K562 (cell line): ENCODE data around the gene FES. TPM values are rescaled to one million over a fixed set of nuclear protein-coding genes. Genes with fewer than 3 reads are reported as not detected.
A peak's percentile ranks its signal among the peaks of the same experiment; 100 is the strongest.

ENCODE experiments used
- ATAC-seq: fragments of 200-7000 bp; cut with Tn5 transposase; 3 replicates; pipeline ENCODE4 v1.9.1; 2020; ENCODE audit warnings: moderate library complexity
- BruUV-seq: library from RNA; stranded (reverse); fragments of 400-500 nt; replicated peaks from 2 replicates; lab custom pipeline; 2021; lab: Mats Ljungman, UMichigan
- CTCF ChIA-PET: fragments of 300-600 bp; formaldehyde crosslinking; extraction: SDS; loops from one replicate; lab custom pipeline; 2021; ENCODE audit warnings: low intra/inter-chr PET ratio; lab: Yijun Ruan, JAX
- POLR2A ChIA-PET: fragments of 300-600, 350-650 bp; sonication (Branson Sonifier 250); formaldehyde crosslinking; extraction: SDS; loops from one replicate; lab custom pipeline; 2021; ENCODE audit warnings: antibody characterized with exemption, inconsistent platforms; lab: Yijun Ruan, JAX
- DNase-seq, 4 experiments: peaks; one replicate each; pipeline versions ENCODE4 v3.0.0 to v3.0.0-alpha.2; 2011 to 2018; ENCODE audit warnings: low spot score in 3 of 4, mixed read lengths in 3 of 4; ENCODE audit errors: extremely low read depth in 1 of 4
- FAIRE-seq: peaks from 2 replicates; lab custom pipeline; 2011; peaks lifted over from hg19 to GRCh38; lab: Jason Lieb, UNC
- H2AFZ ChIP-seq: 2 replicates; pipeline ENCODE4 v1.6.0; 2011; ENCODE audit warnings: low read depth, low read length, control low read depth, inconsistent platforms
- H3K27ac ChIP-seq: fragments of 200-600 bp; 3 replicates; pipeline ENCODE4 v1.8.0; 2011; ENCODE audit warnings: low read depth, mild to moderate bottlenecking, control low read depth, inconsistent platforms, low read length, moderate library complexity, mixed read lengths; ENCODE audit errors: extremely low read depth
- H3K27me3 ChIP-seq, 2 experiments: fragments of 300-600 bp in 1 of 2; 2 replicates in 1 of 2; 3 replicates in 1 of 2; pipeline versions ENCODE4 v1.6.0 to v1.8.0; 2011; ENCODE audit warnings: inconsistent platforms in 2 of 2, low read length in 2 of 2, mild to moderate bottlenecking in 1 of 2, mixed read lengths in 1 of 2, moderate library complexity in 1 of 2; ENCODE audit not compliant: control insufficient read depth in 2 of 2, insufficient read depth in 2 of 2
- H3K36me3 ChIP-seq: fragments of 300-600 bp; 3 replicates; pipeline ENCODE4 v1.8.0; 2011; ENCODE audit warnings: mild to moderate bottlenecking, low read length, inconsistent platforms; ENCODE audit not compliant: control insufficient read depth, insufficient read depth
- H3K4me1 ChIP-seq, 2 experiments: fragments of 200-600 bp in 1 of 2; replicated peaks in 1 of 2; 2 replicates in 1 of 2; 3 replicates in 1 of 2; pipeline versions ENCODE4 v1.5.1 to v1.8.0; 2011; ENCODE audit warnings: inconsistent platforms in 2 of 2, low read length in 2 of 2, mild to moderate bottlenecking in 1 of 2, mixed read lengths in 1 of 2, moderate library complexity in 1 of 2; ENCODE audit not compliant: control insufficient read depth in 2 of 2, insufficient read depth in 2 of 2
- H3K4me2 ChIP-seq: 2 replicates; pipeline ENCODE4 v1.6.1; 2011; ENCODE audit warnings: low read length, control low read depth, inconsistent platforms, mixed read lengths; ENCODE audit not compliant: insufficient read depth
- H3K4me3 ChIP-seq: fragments of 200-600 bp; sonication (generic), shearing (Covaris generic); 2 replicates; pipeline ENCODE4 v1.5.1; 2016; ENCODE audit warnings: control low read depth, inconsistent platforms
- H3K79me2 ChIP-seq: fragments of 200-600 bp; 3 replicates; pipeline ENCODE4 v1.8.0; 2011; ENCODE audit warnings: low read length, inconsistent platforms; ENCODE audit not compliant: control insufficient read depth, insufficient read depth
- H3K9ac ChIP-seq, 2 experiments: 2 replicates each; pipeline versions ENCODE4 v1.6.0 to v1.6.1; 2011; ENCODE audit warnings: low read depth in 2 of 2, low read length in 2 of 2, control low read depth in 1 of 2, inconsistent platforms in 1 of 2, mild to moderate bottlenecking in 1 of 2, mixed read lengths in 1 of 2; ENCODE audit not compliant: insufficient read depth in 1 of 2
- H3K9me1 ChIP-seq: one replicate; pipeline ENCODE4 v1.6.0; 2011; ENCODE audit warnings: inconsistent platforms, mild to moderate bottlenecking, low read length, moderate library complexity; ENCODE audit not compliant: control insufficient read depth, insufficient read depth
- H3K9me3 ChIP-seq: replicated peaks from 2 replicates; pipeline ENCODE4 v1.5.1; 2011; ENCODE audit warnings: low read depth, low read length, inconsistent platforms; ENCODE audit not compliant: control insufficient read depth, insufficient read depth
- H4K20me1 ChIP-seq: replicated peaks from 2 replicates; pipeline ENCODE4 v1.6.1; 2011; ENCODE audit warnings: low read length, inconsistent platforms, mixed read lengths; ENCODE audit not compliant: control insufficient read depth, insufficient read depth
- CREB1 ChIP-seq, 2 experiments: sonication (generic) in 1 of 2; formaldehyde crosslinking in 1 of 2; IDR thresholded peaks; 2 replicates each; pipeline versions ENCODE4 v1.6.1 to v1.8.0; 2012 to 2022; ENCODE audit warnings: inconsistent platforms in 1 of 2, mild to moderate bottlenecking in 1 of 2, missing genetic modification reagents in 1 of 2, moderate library complexity in 1 of 2
- HMGN3 ChIP-seq: IDR thresholded peaks from 2 replicates; pipeline ENCODE4 v1.6.1; 2011; ENCODE audit warnings: borderline replicate concordance, low read depth, mild to moderate bottlenecking, mixed read lengths, low read length; ENCODE audit not compliant: insufficient read length; ENCODE audit errors: extremely low read depth
- MCM5 ChIP-seq: fragments of 450-650 bp; IDR thresholded peaks from 2 replicates; pipeline ENCODE4 v1.6.1; 2016; ENCODE audit warnings: low read depth
- MTA2 ChIP-seq: fragments of 450-650 bp; IDR thresholded peaks from 2 replicates; pipeline ENCODE4 v1.6.1; 2016; ENCODE audit warnings: low read depth
- NFXL1 ChIP-seq: fragments of 450-650 bp; formaldehyde crosslinking; IDR thresholded peaks from 2 replicates; pipeline ENCODE4 v1.4.0; 2021; ENCODE audit warnings: mild to moderate bottlenecking
- NUFIP1 ChIP-seq: fragments of 450-650 bp; IDR thresholded peaks from 2 replicates; pipeline ENCODE4 v1.6.1; 2018; ENCODE audit not compliant: partially characterized antibody
- PHB2 ChIP-seq: fragments of 450-650 bp; IDR thresholded peaks from 2 replicates; pipeline ENCODE4 v1.6.1; 2017; ENCODE audit warnings: low read depth
- RAD21 ChIP-seq, 2 experiments: fragments of 250-450 bp in 1 of 2; fragments of 450-650 bp in 1 of 2; sonication (Bioruptor Pico) in 1 of 2; formaldehyde crosslinking in 1 of 2; IDR thresholded peaks in 1 of 2; conservative IDR thresholded peaks in 1 of 2; 2 replicates each; pipeline versions ENCODE4 v1.4.0 to v1.8.0; 2020 to 2022; ENCODE audit warnings: mild to moderate bottlenecking in 2 of 2, moderate library complexity in 1 of 2
- SPI1 ChIP-seq: IDR thresholded peaks from 2 replicates; pipeline ENCODE4 v1.6.1; 2011; ENCODE audit warnings: low read depth, low read length, control low read depth, borderline replicate concordance
- STAG1 ChIP-seq: sonication (generic); formaldehyde crosslinking; IDR thresholded peaks from 2 replicates; pipeline ENCODE4 v1.5.0; 2020; ENCODE audit warnings: missing genetic modification reagents, borderline replicate concordance
- ZFX ChIP-seq: sonication (generic); formaldehyde crosslinking; IDR thresholded peaks from 2 replicates; pipeline ENCODE4 v1.8.0; 2022; ENCODE audit warnings: mild to moderate bottlenecking, missing genetic modification reagents, moderate library complexity
- ZNF212 ChIP-seq: fragments of 450-650 bp; formaldehyde crosslinking; IDR thresholded peaks from 2 replicates; pipeline ENCODE4 v1.4.0; 2020; ENCODE audit warnings: mild to moderate bottlenecking
- ZNF583 ChIP-seq: fragments of 250-450 bp; sonication (Bioruptor Pico); IDR thresholded peaks from 2 replicates; pipeline ENCODE4 v1.4.0; 2020
- ZNF586 ChIP-seq: fragments of 450-650 bp; formaldehyde crosslinking; conservative IDR thresholded peaks from 2 replicates; pipeline ENCODE4 v1.4.0; 2020; ENCODE audit warnings: mild to moderate bottlenecking, moderate library complexity
- WGBS: fragments of 100-300 bp; shearing (Covaris generic); methylation state at CpG from one replicate; pipeline ENCODE4 v1.1.6; 2016; ENCODE audit warnings: low coverage, mixed read lengths; ENCODE audit not compliant: insufficient coverage; ENCODE audit errors: missing lambda C conversion rate; 5-methylcytosine and 5-hydroxymethylcytosine counted together
- in situ Hi-C: fragments of 300-500 bp; cut with MboI; formaldehyde crosslinking; loops from 4 replicates; pipeline ENCODE4 v1.15.0; 2018; ENCODE audit warnings: inconsistent platforms, mixed read lengths
- intact Hi-C: fragments of 100-400 bp; cut with micrococcal nuclease; formaldehyde crosslinking; loops from 2 replicates; pipeline ENCODE4 v1.14.2; 2022
- polyA plus RNA-seq, 8 experiments: library from polyadenylated mRNA; depleted of rRNA in 4 of 8; stranded (reverse) in 5 of 8; unstranded in 3 of 8; fragments of >200 nt; fragmentation: Nextera tagmentation in 2 of 8; fragmentation: Illumina TruSeq in 1 of 8; extraction: Ambion mirVana in 2 of 8; extraction: Trizol in 1 of 8; gene quantifications; 2 replicates each; pipeline versions ENCODE4 v1.2.1 to v1.2.3, GENCODE V29; 2011 to 2014; ENCODE audit warnings: inconsistent platforms in 1 of 8, missing spikeins in 1 of 8
- total RNA-seq, 7 experiments: library from RNA; depleted of rRNA in 6 of 7; stranded (reverse); fragments of >200 nt in 6 of 7; fragmentation: Illumina TruSeq in 2 of 7; extraction: Trizol in 2 of 7; gene quantifications; 2 replicates each; pipeline versions ENCODE4 v1.2.1 to v1.2.3, GENCODE V29; 2011 to 2021; ENCODE audit warnings: low replicate concordance in 1 of 7
- TF ChIP-seq, protein P1 (sequence below), 3 experiments: IDR thresholded peaks in 2 of 3; conservative IDR thresholded peaks in 1 of 3; 2 replicates each; pipeline ENCODE4 v1.5.1; 2011 to 2012; ENCODE audit warnings: low read length in 3 of 3, mild to moderate bottlenecking in 3 of 3, control low read depth in 2 of 3, improper control_type of control experiment in 1 of 3, inconsistent platforms in 1 of 3, low read depth in 1 of 3, mixed read lengths in 1 of 3, moderate library complexity in 1 of 3; ENCODE audit not compliant: insufficient read depth in 2 of 3

FES gene
- total and polyA plus RNA-seq, 9 of the 15 experiments (the other 6 are each of a cell fraction or from before 2014, with no cell fraction given): 0.38 to 2.6 (median 0.82) TPM

- no TSS peak for BruUV-seq
- peak; percentile 29 for FAIRE-seq
- no peak for DNase-seq
- POLR2A ChIA-PET: interaction anchor here (0.6 to 1.6 kb wide), 3 partner anchors 9 to 209 kb away, joined by 3 to 6 read pairs (median 3); partner anchors contain the start of genes FURIN and UNC45A
- Histone ChIP-seq H3K27ac (peak overlapping the region; percentile 30; the same call in 1 of the 3 replicates), H4K20me1 (no peaks in the 10 kb centered on the region), H3K79me2 (no peaks in the 10 kb centered on the region), H3K9me3 (no peaks in the 10 kb centered on the region), H3K4me3 (no peak overlapping the region), H3K9me1 (no peaks in the 10 kb centered on the region), H2AFZ (peak overlapping the region; percentile 85), H3K36me3 (no peaks in the 10 kb centered on the region), H3K4me2 (no peak overlapping the region; the same call in 1 of the 2 replicates), H3K4me1 (peaks cover 21 to 28% of the 10 kb centered on the region in 2 experiments; a peak in 4 of 5 replicates), H3K27me3 (no peaks in the 10 kb centered on the region), H3K9ac (peak overlapping the region; percentile 4 to 10; a peak in 1 of 4 replicates)
- peak; percentile 14 for ATAC-seq
- TF ChIP-seq ZNF586 (CRISPR knock-in tag) (no peak), SPI1 (peak; percentile 59; the same call in 1 of the 2 replicates), STAG1 (no peak), PHB2 (no peak), ZNF212 (CRISPR knock-in tag) (no peak), MTA2 (no peak), RAD21 (CRISPR knock-in tag; conservative IDR thresholded peaks at IDR 0.05 in 1 of 2, IDR thresholded peaks at IDR 0.05 in 1 of 2) (peak in 1 of 2 experiments; percentile 9; a peak in 1 of 4 replicates), CREB1 (IDR thresholded peaks at IDR 0.05) (no peak), CREB1 (CRISPR knock-in tag; IDR thresholded peaks at IDR 0.05) (no peak), NUFIP1 (no peak), ZFX (CRISPR knock-in tag) (peak; percentile 34), NFXL1 (CRISPR knock-in tag) (no peak), ZNF583 (CRISPR knock-in tag) (no peak), HMGN3 (no peak), MCM5 (no peak)
- TF ChIP-seq, protein P1, sequence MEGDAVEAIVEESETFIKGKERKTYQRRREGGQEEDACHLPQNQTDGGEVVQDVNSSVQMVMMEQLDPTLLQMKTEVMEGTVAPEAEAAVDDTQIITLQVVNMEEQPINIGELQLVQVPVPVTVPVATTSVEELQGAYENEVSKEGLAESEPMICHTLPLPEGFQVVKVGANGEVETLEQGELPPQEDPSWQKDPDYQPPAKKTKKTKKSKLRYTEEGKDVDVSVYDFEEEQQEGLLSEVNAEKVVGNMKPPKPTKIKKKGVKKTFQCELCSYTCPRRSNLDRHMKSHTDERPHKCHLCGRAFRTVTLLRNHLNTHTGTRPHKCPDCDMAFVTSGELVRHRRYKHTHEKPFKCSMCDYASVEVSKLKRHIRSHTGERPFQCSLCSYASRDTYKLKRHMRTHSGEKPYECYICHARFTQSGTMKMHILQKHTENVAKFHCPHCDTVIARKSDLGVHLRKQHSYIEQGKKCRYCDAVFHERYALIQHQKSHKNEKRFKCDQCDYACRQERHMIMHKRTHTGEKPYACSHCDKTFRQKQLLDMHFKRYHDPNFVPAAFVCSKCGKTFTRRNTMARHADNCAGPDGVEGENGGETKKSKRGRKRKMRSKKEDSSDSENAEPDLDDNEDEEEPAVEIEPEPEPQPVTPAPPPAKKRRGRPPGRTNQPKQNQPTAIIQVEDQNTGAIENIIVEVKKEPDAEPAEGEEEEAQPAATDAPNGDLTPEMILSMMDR (IDR thresholded peaks at IDR 0.05 in 2 of 3, conservative IDR thresholded peaks at IDR 0.05 in 1 of 3; ENCODE audit: insufficient read depth in 2 of 3, low read depth in 1 of 3, low read length in 3 of 3): 0 out of 6 replicates have a peak, but pooled peaks of 1 of the 3 experiments have one; percentile 14
- intact Hi-C loops (no loop called here), in situ Hi-C loops (no loop called here)
- CTCF ChIA-PET: no interaction called here
- WGBS: 48% methylated on average over 10 of the region's 10 CpGs
These were observed 24.8 kb upstream of the FES start for GRCh38 chr15:90859234-90860131.
